22Rv1 (cell line): ENCODE data around the gene RAB3C.
"Not testable (repeated sequence)": the region's sequence is repeated elsewhere in the genome, so short reads cannot be mapped to it uniquely, and the experiment has no call there.

Experiments
- ZFX ChIP-seq: fragments of 450-650 bp; IDR thresholded peaks from 2 replicates; pipeline ENCODE4 v1.6.1; 2017; ENCODE audit warnings: antibody characterized with exemption, borderline replicate concordance
- TF ChIP-seq, protein P1 (sequence below): fragments of 450-650 bp; IDR thresholded peaks from 2 replicates; pipeline ENCODE4 v1.5.1; 2017; ENCODE audit warnings: mild to moderate bottlenecking

DNA sequence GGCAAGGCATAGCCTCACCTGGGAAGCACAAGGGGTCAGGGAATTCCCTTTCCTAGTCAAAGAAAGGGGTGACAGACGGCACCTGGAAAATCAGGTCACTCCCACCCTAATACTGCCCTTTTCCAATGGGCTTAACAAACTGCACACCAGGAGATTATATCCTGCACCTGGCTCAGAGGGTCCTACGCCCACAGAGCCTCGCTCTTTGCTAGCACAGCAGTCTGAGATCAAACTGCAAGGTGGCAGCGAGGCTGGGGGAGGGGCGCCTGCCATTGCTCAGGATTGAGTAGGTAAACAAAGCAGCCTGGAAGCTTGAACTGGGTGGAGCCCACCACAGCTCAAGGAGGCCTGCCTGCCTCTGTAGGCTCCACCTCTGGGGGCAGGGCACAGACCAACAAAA lies 9.9 kb upstream of the RAB3C start:
- TF ChIP-seq, protein P1, sequence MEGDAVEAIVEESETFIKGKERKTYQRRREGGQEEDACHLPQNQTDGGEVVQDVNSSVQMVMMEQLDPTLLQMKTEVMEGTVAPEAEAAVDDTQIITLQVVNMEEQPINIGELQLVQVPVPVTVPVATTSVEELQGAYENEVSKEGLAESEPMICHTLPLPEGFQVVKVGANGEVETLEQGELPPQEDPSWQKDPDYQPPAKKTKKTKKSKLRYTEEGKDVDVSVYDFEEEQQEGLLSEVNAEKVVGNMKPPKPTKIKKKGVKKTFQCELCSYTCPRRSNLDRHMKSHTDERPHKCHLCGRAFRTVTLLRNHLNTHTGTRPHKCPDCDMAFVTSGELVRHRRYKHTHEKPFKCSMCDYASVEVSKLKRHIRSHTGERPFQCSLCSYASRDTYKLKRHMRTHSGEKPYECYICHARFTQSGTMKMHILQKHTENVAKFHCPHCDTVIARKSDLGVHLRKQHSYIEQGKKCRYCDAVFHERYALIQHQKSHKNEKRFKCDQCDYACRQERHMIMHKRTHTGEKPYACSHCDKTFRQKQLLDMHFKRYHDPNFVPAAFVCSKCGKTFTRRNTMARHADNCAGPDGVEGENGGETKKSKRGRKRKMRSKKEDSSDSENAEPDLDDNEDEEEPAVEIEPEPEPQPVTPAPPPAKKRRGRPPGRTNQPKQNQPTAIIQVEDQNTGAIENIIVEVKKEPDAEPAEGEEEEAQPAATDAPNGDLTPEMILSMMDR = not testable (repeated sequence)
- not testable (repeated sequence) for TF ChIP-seq ZFX
